ENCODE measurements around the gene PRKAR1A.

GRCh38 chr17:68600067-68600930, 88.1 kb downstream of the PRKAR1A start:
- TF ChIP-seq POLR2AphosphoS5 (IDR thresholded peaks at IDR 0.05; ENCODE audit: low read depth) (no peak), CTCF (IDR thresholded peaks at IDR 0.05; ENCODE audit: insufficient read depth, low read length) (no peak)
